HEK293 (cell line): ENCODE results near the gene PBXIP1.

Source experiments
- INSM2 ChIP-seq: fragments of 450-650 bp; formaldehyde crosslinking; IDR thresholded peaks from 2 replicates; pipeline ENCODE4 v1.5.1; 2016; ENCODE audit warnings: missing biosample characterization, missing genetic modification characterization
- ZNF785 ChIP-seq: fragments of 450-650 bp; formaldehyde crosslinking; IDR thresholded peaks from 2 replicates; pipeline ENCODE4 v1.5.1; 2016; ENCODE audit warnings: missing biosample characterization, missing genetic modification characterization

DNA sequence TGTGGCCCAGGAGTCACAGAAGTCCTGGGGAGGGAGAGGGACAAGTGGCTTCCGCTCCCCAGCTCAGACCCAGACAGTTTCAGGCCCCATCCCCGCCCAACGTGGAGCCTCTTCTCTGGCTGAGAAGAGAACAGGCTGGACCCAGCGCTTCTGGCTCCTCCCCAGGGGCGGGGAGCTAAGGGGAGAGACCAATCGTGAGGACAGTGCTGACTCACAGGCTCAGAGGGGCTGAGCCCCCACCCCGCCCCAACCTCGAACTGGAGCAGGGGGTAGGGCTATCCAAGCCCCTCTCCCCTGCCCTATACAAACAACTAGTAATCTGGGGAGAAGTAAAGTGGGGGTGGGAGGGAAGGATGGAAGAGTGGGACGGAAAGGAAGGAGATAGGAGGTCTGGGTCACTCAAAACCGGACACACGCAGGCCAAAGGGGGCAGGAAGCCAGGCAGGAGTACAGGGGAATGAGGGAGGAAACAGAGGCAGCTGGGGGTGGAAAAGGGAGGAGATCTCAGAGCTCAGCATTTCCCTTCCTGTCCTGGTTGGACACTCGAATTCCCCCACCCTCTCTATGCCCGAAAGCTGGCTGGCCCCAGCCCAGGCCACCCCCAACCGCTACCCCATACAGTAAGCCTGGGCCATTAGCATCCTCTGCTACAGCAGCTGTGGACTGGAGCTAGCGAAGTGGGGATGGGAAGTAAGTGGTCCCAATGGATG is 14.9 kb upstream of the PBXIP1 start, which contains the start of gene SHC1:
- TF ChIP-seq ZNF785: no peak
- no peak for TF ChIP-seq INSM2 (tag by site-specific recombination)
